ENCODE measurements around the gene FARP1.

- no peak for TF ChIP-seq CTCF (IDR thresholded peaks at IDR 0.05)
- TF ChIP-seq POLR2A (IDR thresholded peaks at IDR 0.05) = no peak
Measured at GRCh38 chr13:98228661-98229341, 85.9 kb downstream of the FARP1 start.
